ENCODE data around the gene IL10RB.

- TF ChIP-seq CTCF (conservative IDR thresholded peaks at IDR 0.05): no peak
- no peak for TF ChIP-seq ZFX (IDR thresholded peaks at IDR 0.05)
These were observed 7.7 kb upstream of the IL10RB start for GRCh38 chr21:33258475-33258874.
